Stimulated activated CD4-positive, alpha-beta T cell treated with anti-CD3 and anti-CD28 coated beads, Interleukin-1b, Interleukin-23, amount 100 ng/mL, for 1 hour (primary cell): Measurements from ENCODE around the gene SHISA9.

Experiments used
- DNase-seq, 2 donors: peaks; one replicate each; pipeline ENCODE4 v3.0.0-alpha.2; 2020; ENCODE audit warnings: low read depth in 2 of 2

SHISA9 gene

DNA sequence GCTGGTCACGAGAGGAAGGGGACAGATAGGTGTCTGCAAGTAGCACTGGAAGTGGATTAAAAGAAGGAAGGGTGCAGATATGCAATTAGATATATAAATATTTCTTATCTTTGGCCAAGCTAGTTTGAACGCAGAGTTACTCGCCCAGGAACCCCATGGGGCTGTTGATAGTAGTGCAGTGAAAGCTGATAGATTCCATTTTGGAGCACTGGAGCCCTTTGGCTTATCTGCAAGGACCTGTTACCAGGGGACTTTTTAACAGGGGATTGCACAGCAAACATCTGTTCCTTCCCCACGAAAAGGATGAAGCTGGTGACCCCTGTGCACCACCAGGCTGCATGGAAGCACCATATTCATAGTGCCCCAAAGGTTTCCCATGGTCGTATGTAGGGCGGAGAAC, 218.7 kb downstream of the SHISA9 start:
- DNase-seq: no peak

DNA sequence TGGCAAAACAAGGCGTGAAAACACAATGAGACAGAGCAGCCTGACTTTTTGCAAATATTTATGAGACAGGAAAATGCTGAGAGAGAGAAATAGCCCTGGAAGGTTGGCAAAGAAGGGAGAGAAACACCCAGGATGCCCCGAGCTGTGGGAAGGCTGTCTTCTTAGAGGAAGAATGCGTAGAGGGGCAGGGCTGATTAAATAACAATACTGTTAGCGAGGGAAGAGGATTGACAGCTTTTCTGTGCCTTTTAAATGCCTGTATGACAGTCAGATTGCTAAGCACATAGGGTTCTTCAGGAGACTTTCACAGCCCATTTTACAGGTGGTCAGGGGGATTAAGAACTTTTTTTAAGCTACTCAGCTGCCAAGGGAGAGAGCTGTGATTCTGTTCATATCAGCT, 219.2 kb downstream of the SHISA9 start:
- DNase-seq: no peak

DNA sequence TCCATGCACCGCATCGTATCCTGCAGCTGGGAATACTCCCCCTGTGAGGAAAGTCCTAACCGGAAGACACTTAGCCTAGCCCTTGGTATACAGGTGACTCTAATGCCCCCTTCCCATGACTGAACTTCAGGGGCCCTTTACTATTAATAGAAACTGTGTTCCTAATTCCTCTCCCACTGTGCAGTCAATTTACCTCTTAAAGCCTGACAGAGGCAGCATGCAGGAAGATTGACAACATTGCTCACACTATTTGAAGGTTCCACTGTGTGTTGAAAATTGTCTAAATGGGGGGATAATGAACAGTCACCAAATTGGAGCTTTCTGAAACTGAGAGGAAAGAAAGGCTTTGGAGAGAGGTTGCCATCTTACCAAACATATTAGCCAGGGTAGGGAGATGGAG, 222.6 kb downstream of the SHISA9 start:
- no peak for DNase-seq

DNA sequence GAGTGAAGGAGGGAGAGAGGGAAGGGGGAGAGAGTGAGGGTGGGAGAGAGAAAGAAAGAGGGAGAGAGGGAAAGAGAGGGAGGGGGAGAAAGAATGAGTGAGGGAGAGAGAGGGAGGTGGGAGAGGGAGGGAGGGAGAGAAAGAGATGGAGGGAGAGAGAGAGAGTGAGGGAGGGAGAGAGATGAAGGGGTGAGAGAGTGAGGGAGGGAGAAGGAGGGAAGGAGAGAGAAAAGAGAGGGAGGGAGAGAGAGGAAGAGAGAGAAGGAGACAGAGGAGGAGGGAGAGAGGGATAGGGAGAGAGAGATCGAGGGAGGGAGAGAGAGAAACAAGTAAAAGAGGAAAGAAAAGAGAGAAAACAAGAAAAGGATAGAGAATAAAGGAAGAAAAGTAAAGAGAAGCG, 225.7 kb downstream of the SHISA9 start:
- DNase-seq: no peak

DNA sequence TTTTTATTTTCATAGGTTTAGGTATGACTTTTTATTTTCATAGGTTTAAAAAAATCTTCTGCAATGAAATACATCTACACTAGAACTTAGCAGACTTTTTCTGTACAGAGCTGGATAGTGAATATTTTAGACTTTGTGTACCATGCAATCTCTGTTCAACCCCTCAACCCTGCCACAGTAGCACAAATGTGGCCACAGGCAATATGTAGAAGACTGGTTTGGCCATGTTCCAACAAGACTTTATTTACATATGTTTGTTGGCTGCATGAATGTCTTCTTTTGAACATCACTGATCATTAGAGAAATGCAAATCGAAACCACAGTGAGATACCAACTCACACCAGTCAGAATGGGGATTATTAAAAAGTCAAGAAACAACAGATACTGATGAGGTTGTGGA, 229.2 kb downstream of the SHISA9 start:
- DNase-seq: no peak

DNA sequence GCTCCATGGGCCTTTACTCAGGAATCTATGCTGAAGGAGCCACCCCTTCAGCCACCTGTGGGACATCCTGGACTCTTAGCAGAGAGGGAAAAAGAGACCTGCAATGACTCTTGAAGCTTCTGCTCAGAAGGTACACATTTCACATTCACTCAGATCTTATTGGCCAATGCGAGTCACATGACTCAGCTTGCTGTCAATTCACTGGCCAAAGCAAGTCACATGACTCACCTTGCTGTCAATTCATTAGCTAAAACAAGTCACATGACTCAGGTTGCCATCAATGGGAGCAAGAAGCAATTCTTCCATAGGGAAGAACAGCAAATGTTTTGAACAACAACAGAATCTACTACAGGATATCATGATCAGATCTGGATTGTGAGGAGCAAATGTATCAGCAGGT, 233.4 kb downstream of the SHISA9 start:
- DNase-seq: no peak

DNA sequence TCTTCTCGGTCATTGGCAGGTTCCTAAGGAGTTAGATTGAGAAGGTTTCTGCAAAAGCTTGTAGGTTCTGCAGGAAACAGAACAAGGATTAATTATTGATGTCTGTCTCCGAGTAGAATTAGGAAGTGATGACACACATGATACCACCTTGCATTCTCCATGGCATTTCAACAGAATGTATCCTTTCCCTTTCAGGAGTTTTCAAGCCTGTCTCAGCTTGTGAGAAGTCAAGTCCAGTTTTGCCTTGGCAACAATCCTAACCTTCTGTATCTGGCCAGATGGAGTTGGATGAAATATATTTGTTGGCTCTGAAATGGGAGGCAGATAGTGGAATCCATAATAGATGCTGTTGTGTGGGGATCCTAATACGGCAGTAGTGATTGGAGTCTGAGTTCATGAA, 235.5 kb downstream of the SHISA9 start:
- DNase-seq: no peak

DNA sequence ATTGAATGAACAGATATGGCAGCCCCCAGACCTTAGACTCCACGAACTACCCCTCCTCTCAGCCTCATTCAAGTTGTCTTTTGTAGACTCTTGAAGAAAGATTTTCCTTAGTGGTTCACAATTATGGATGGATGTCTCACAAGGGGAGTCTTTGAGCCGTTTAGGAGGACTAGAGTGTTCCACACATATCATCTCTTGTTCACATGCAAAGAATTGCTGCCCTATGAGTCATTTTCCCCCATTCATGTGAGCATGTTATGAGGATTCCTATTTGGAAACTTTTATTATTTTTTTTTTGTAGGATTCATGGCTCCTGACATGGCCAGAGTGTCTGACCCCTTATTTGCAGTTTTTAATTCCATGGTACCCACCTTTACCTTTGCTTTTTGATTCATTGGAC, 237.1 kb downstream of the SHISA9 start:
- no peak for DNase-seq

DNA sequence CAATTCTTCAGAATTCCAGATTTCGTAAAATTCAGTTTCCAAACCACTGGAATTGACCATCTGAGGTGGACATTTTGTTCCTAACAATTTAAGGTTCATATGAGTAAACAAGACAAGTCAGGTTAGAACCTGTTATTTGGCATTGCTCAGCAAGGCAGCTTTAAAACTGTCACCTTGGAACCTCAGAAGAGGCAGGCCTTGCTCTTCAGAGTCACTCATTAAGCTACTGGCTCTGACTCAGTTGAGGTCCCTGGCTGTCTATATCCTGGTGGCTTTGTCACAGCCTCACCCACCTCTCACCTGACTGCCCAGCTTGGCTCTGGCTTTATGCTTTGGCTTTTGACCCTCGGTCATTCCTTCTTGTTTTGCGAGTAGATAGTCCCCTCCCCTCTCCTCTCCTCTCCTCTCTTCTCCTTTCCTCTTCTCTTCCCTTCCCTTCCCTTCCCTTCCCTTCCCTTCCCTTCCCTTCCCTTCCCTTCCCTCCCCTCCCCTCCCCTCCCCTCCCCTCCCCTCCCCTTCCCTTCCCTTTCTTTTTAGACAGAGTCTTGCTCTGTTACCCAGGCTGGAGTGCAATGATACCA, 238.4 kb downstream of the SHISA9 start:
- no peak for DNase-seq

DNA sequence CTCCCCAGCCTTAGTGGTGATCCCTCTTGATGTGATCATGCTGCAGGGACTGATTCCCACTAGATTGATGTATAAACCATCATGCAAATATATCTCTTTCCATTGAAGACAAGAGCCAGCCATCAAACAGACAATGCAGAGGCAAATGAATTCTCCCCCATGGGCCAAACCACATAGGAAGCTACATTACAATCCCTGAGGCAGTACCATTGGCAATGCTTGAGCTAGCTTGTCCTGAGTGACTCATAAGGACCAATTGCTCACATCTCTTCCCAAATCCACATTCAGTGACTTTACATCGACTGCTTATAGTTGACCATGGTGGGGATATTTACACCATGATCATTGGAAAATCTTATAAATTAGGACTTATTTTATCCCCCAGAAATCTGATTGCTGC, 242.2 kb downstream of the SHISA9 start:
- DNase-seq: no peak

DNA sequence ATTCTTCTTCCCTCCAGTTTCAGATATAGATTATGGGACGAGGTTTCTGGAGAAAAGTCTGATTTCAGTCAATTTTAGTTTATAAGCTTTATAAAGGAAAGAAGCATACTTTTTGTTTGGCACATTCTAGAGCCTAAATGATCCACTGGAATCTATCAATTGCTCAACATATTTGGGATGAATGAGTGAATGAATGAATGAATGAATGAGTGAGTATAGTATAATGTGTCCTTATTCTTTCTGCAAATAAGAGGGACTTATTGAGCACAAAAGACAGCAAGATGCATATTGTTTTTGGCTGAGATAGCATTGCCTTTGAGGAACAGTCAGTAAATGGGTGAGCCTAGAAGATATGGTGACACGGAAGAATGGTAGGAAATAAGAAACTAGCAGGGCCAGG, 245.4 kb downstream of the SHISA9 start:
- DNase-seq: no peak

DNA sequence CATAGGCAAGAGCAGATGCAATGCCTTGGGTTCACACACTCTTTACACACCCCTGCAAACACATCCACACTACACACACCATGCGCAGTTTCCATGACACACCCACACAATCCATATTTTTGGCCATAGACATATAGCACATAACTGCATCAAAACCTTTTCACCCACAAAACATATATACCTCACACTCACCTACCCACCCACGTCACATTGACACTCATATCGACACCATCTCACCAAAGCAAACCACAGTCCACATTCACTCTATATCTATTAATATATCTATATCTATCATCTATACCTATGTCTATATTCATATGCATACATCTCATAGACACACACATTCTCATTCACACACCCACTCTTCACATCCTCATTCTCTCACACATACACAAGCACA, 246.9 kb downstream of the SHISA9 start:
- no peak for DNase-seq

DNA sequence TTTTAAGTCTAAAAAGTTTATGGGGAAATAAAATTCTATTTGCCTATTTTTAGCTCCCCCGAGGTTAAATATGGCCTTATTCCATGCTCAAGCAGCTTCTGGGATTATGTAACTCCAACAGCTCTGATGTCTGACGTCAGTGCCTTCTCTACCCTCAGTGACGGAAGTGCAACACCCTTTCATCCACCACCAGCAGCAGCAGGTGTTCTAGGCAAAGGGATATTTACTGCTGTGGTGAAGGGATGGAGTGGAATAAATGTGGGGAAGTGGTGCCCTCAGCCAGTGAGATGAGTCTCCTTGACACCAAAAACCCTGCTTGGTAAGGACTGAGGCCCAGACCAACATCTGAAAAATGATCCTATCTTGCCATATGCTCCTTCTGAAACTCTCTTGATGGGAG, 247.4 kb downstream of the SHISA9 start:
- DNase-seq: no peak

DNA sequence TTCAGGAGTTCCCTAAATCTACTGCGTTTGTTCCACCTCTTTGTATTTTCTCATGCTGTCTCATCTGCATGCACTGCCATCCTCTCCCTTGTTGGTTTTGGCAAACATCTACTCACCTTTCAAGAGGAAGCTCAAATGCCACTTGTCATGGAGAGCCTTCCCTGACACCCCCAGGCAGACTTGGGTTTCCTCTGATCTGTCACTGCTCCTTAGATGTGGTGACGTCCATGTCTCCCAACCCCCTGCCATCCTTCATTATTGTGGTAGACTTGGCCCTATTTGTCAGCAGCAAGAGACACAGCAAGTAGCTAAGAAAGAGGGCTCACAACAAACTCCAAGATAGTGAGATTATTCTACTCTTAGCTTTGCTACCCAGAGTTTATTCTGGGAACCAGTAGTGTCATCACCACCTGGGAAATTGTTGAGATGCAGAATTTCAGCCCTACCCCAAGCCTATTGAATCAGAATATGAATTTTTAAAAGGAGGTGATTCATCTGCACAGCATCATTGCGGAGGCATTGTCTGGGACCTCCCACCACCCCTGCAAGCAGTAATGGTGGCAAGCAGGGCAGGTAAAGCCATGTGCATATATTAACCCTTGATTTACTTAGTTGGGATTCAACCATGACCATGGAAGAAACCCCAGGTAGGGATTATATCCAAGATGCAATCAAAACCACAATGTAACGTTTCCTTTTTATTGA, 248.9 kb downstream of the SHISA9 start:
- DNase-seq: no peak

DNA sequence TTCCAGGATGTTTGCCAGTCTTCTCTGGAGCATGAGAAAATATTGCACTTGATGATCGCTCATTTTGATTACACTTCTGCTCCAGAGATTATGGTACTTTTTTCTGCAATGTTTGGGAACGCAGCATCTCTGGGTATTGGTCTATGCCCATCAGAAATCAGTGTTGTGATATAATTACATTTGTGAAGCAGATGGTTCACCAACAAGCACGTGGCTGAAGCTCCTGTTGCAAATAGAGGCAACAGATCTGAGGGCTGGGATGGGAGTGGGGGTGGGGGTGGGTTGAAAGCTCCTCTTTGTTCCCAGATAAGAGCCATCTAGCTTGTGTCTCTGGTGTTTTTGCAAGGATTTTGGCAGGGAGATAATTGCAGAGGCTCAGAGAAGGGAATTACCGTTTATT, 252.3 kb downstream of the SHISA9 start:
- no peak for DNase-seq

DNA sequence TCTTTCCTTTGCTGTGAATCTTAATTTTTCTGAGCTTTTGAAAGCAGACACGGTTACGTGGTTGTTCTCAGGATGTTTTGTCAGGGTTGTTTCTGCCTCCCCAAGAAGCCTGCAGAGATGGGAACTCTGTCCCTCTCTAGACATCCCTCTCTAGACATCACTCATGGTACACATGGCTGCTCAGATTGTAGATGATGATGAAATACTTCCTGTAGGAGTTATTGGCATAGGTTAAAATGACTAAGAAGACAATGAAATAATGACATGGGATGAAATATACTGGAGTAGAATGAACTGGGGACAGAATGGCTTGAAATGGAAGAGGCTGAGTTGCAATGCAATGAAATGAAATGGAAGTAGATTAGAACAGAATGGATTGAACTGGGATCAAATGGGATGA, 253.4 kb downstream of the SHISA9 start:
- DNase-seq: no peak

DNA sequence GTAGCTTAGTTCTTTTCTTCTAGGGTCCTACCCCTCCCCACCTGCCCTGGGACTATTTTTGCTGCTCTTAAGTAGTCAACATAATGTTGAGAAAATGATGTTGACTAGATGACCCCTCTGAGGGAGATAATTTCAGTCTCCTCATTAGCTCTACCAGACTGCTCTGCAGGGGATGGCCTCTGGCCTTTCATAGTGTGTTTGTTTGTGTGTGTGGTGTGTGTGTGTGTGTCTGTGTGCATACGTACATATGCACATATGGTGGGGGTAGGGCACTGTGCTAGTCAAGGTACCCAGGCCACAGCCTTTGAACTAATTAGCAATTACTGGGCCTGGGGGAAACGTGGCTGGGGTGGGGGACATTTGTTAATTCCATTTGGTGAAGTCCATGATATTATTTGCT, 254.0 kb downstream of the SHISA9 start:
- DNase-seq: no peak

DNA sequence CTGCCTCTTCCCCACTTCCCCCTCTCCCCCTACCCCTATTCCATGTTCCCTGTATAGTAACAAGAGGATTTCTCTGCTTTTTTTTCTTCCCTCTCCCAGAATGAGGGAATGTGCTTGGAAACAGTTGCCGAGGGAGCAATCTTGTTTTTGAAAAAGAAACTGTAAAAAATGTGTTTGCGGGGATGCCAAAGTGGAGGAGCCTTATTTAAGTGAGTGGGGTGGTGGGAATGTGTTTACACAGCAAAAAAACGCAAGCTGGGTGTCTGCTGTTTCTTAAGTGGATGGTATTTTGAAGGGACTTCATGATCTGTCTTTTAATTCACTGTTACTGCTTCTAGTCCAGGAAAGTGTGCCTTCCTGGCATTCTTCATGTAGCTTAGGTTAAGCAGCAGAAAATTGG, 254.4 kb downstream of the SHISA9 start:
- DNase-seq: no peak

DNA sequence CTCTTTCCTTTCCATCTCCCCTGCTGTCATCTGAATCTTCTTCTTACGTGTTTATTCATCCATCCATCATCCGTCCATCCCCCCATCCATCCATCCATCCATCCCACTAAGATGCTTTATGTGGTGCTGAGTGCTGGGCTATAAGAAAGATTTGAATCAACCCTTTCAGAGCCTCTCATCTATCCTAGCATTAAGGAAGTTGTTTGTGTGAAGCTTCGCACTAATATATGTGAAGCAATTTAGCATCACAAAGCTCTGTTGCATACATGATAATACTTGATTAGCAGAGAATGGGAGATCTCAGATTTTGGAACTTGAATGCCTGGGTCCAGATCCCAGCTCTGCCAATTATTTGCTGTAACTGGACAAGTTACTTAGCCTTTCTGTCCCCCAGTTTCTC, 255.7 kb downstream of the SHISA9 start:
- DNase-seq: no peak

DNA sequence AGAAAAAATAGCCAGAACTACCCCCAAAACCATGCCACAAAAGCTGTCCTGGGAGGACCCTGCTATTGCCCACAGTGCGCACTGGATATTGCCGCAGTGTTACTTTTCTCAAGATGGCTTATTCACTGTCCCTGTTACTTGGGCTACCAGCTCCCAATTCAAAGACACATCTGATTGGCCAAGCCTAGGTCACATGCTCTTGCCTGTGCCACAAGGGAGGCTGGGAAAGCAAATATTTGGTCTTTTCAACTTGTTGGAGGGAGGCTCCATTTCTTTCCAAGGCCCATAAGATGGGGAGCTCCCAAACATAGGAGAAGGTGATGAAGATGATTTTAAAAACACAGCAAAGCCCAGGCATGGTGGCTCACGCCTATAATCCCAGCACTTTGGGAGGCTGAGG, 257.0 kb downstream of the SHISA9 start:
- no peak for DNase-seq

DNA sequence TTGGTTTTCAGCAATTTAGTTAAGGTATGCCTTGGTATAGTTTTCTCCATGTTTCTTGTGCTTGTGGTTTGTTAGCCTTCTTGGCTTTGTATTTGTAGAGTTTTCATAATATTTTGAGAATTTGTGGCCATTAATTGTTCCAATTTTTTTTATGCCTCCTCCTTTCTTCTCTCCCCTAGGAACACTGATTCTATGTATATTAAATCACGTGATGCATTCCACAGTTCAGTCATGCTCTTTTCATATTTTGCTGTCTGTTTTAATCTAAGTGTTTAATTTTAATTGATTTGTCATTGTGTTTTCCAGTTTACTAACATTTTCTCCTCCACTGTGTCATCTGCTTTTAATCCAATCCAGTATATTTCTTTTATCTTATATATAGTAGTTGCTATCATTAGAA, 263.6 kb downstream of the SHISA9 start:
- no peak for DNase-seq

DNA sequence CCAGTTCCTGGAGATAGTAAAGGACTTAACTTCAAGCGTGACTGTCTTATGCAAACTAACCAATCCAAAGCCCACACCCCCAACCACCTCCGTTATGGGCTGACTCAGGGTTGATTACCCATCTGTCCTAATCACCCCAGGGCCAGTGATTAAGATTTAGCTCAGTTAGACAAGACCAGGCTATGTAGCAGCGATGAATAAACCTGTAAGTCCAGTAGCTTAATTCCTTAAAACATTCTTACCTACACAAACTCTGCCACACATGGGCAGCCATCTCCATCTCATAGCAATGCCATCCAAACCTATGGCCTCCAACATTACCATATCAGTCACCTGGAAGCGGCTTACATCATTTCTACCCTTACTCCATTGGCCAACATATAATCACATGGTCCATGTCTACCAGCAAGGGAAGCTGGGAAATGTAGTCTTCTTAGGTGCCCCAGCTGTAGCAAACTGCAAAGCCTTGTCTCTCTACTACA, 266.7 kb downstream of the SHISA9 start:
- DNase-seq: no peak

DNA sequence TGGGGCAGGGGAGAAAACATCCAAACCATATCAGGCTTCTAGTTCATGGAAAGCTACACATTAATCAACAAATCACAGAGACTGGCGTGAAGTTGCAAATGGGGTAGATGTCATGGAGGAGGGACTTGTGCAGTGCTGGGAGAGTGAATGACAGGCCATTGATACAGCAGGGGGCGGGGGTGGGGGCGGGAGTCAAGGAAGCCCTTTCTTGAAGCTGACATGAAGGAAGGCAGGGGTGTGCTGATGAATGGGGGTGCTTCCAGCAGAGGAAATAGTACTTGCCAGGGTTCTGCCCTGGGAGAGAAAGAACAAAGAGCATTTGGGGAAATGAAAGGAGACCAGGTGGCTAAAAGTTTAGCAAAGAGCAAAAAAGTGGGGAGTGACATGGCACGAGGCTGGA, 269.9 kb downstream of the SHISA9 start:
- no peak for DNase-seq

DNA sequence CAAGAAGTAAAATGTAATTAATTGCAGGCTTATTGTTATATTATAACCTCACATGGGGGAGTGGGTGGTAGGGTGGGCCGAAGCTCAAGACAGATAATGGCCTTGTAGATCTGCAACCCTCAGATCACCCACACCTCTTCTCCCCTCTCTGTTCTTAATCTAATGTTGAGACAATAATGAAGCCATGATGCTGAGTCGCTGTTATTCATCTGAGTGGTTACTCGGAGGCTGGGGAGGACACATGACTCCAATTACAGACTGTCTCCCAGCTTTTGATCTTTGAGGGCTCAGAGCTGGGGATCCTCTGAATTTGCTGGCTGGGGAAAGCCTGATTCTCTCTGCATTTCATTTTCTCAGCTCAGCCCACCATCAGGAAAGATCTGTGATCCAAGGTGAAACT, 275.3 kb downstream of the SHISA9 start:
- no peak for DNase-seq
